Duodenal mucosa (tissue), 2 donors: ENCODE results near the gene ATXN3L.

Experiments used
- H3K27ac ChIP-seq: one replicate; pipeline ENCODE4 v1.7.0; 2013; ENCODE audit warnings: low read depth, low read length
- H3K27me3 ChIP-seq, 2 donors: one replicate each; pipeline ENCODE4 v1.7.0; 2013; ENCODE audit warnings: low read length in 2 of 2, control low read depth in 1 of 2; ENCODE audit not compliant: insufficient read depth in 2 of 2, control insufficient read depth in 1 of 2
- H3K36me3 ChIP-seq, 2 donors: one replicate each; pipeline ENCODE4 v1.7.0; 2013; ENCODE audit warnings: low read length in 2 of 2, control low read depth in 1 of 2; ENCODE audit not compliant: insufficient read depth in 2 of 2, control insufficient read depth in 1 of 2
- H3K4me1 ChIP-seq, 2 donors: one replicate each; pipeline ENCODE4 v1.7.0; 2013; ENCODE audit warnings: low read length in 2 of 2, control low read depth in 1 of 2; ENCODE audit not compliant: insufficient read depth in 2 of 2, control insufficient read depth in 1 of 2
- H3K4me3 ChIP-seq, 2 donors: one replicate each; pipeline ENCODE4 v1.7.0; 2013; ENCODE audit warnings: low read length in 2 of 2, low read depth in 1 of 2
- H3K9ac ChIP-seq, 2 donors: one replicate each; pipeline ENCODE4 v1.7.0; 2013; ENCODE audit warnings: low read length in 2 of 2, low read depth in 1 of 2
- H3K9me3 ChIP-seq, 2 donors: one replicate each; pipeline ENCODE4 v1.7.0; 2013; ENCODE audit warnings: low read length in 2 of 2, control low read depth in 1 of 2; ENCODE audit not compliant: control insufficient read depth in 1 of 2

The ATXN3L gene

DNA sequence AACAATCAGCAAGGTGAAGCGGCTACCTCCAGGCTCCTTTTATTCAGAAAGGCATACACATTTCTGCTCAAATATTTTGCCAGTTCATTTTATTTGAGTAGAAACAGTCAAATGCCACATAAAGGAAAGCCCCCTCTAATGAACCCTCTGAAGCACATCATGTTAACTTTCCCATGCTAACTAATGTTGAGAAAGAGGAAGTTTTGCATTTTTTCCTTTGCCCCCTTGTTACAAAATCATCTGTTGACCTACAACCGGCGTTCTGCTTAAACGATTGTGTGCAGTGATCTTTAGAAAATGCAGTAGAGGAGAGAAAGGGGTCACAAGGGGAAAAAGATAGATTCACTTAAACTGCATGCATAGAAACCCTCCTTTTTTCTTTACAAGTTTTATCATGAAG lies 25.2 kb upstream of the ATXN3L start:
- Histone ChIP-seq H3K9me3 (no peaks in the 10 kb centered on the region), H3K4me3 (no peak overlapping the region), H3K27me3 (no peaks in the 10 kb centered on the region), H3K36me3 (no peaks in the 10 kb centered on the region), H3K9ac (no peak overlapping the region), H3K27ac (no peak overlapping the region), H3K4me1 (peaks cover 0 to under 1% of the 10 kb centered on the region in 2 donors)

DNA sequence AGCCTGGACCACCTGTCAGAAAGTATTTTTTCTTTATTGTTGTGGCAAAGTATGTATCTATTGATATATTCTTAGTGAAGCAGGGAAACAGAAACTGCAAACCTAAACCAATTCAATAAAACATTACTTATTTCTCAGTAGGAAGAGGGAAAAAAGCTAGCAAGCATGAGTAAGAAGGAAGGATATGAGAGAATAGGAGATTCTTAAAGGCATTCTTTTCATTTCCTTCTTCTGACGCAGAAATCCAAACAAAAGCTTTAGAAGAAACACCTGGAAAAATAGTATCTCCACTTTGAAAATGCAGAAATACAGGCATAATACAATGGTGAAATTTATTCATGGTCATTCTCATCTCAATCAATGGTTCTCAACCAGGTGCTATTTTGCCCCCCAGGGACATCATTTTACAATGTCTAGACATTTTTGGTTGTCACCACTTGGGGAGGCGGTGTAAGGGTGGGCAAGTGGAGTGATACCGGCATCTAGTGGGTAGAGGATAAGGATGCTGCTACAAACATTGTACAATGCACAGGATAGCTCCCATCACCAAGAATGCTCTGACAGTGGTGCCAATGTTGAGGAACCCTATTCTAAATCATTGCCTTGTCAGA lies 21.7 kb upstream of the ATXN3L start:
- no peaks in the 10 kb centered on the region for H3K9me3 ChIP-seq
- no peaks in the 10 kb centered on the region for H3K36me3 ChIP-seq
- no peak overlapping the region for H3K27ac ChIP-seq
- no peak overlapping the region for H3K4me3 ChIP-seq
- no peaks in the 10 kb centered on the region for H3K27me3 ChIP-seq
- peaks cover 0 to 5% of the 10 kb centered on the region in 2 donors for H3K4me1 ChIP-seq
- H3K9ac ChIP-seq, result no peak overlapping the region

DNA sequence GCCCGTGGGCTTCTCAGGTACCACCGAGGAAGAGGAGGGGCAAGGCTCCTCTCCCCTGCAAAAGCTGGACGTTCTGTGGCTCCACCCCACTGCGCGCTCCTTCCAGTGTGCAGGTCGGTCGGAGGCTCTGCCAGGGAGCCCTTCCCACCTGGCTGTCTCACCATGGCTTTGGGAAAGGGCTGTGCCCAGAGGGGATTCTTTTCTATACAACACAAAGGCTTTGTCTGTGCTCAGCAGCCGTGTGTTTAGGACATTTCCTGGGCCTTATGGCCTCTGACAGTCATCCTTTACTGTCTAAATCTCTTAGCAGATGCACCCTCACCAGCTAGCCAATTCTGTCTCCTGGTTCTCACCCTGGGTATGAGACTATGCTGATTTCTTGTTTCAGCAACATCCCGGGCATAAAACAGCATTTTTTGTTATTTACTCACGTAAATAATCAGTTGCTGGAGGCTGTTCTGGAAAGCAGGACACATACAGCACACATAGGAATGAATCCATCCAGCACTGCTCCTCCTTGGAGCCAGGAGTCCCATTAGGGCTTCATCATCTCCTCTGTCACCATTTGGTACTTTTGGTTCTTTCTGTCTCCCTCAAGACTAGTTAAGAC lies 20.4 kb upstream of the ATXN3L start:
- H3K9ac ChIP-seq, result no peak overlapping the region
- no peaks in the 10 kb centered on the region for H3K27me3 ChIP-seq
- no peaks in the 10 kb centered on the region for H3K9me3 ChIP-seq
- no peak overlapping the region for H3K4me3 ChIP-seq
- H3K4me1 ChIP-seq, result peaks cover 0 to 5% of the 10 kb centered on the region in 2 donors
- H3K36me3 ChIP-seq, result no peaks in the 10 kb centered on the region
- no peak overlapping the region for H3K27ac ChIP-seq

DNA sequence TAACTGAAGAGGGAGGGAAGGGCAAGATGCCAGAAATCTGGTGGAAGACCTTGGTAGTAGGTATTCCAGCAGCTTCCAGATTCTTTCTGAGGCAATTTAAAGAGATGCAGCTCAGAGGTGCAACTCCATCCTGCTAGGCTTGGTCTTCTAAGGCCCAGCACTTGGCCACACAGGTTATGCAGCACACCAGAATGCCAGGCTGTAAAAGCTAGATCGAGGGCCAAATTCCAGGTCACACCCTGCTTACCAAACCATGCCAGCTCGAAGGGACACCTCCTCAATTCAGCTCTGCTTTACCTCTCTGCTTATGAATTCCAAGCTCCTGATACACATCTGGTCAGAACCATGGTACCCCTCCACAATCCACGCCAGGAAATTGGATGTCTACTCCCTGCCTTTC lies 19.8 kb upstream of the ATXN3L start:
- Histone ChIP-seq H3K27ac (no peak overlapping the region), H3K9ac (no peak overlapping the region), H3K27me3 (no peaks in the 10 kb centered on the region), H3K9me3 (no peaks in the 10 kb centered on the region), H3K4me3 (no peak overlapping the region), H3K36me3 (no peaks in the 10 kb centered on the region), H3K4me1 (peaks cover 0 to 5% of the 10 kb centered on the region in 2 donors)

DNA sequence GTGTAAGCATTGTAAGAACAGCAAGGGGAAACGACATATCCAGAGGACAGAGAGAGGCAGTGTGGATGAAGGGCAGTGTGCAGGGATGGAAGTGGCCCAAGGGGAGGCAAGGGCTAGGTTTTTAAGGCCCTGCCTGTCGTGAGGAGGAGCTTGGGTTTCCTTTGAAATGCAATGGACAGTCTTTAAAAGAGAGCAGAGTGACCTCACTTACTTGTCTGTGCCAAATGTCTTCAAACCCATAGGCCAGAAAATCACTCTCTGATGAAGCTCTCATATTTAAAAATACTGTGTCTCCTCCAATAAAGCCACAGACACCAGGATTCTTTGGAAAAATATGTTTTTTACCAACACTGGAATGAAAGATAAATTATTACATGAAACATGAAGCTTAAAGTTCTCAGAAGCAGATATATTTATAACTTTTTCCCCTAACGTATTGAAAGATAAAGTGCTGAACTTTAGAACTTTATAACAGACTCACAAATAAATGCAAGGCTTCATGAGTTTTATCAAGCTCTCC lies 19.2 kb upstream of the ATXN3L start:
- Histone ChIP-seq H3K4me1 (peaks cover 0 to 5% of the 10 kb centered on the region in 2 donors), H3K27ac (no peak overlapping the region), H3K9me3 (no peaks in the 10 kb centered on the region)

DNA sequence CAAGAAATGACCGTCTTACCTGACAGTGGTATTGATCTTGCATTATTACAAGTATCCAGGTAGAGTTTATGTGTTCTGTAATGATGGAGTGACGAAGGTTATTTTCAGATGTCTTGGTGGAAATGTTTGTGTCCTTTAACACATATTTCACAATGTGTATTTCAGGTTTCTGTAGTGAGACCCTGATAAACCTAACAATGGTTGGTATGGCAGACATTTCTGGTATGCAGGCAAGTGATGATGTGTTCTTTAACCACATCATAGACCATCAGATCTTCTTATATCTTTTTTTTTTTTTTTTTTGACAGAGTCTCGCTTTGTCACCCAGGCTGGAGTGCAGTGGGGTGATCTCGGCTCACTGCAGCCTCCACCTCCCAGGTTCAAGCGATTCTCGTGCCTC lies 14.6 kb upstream of the ATXN3L start:
- Histone ChIP-seq H3K4me1 (no peaks in the 10 kb centered on the region), H3K27ac (no peak overlapping the region), H3K27me3 (no peaks in the 10 kb centered on the region), H3K36me3 (no peaks in the 10 kb centered on the region), H3K9ac (no peak overlapping the region), H3K4me3 (no peak overlapping the region), H3K9me3 (no peaks in the 10 kb centered on the region)

More for the DNA sequence above, 19.2 kb upstream of the ATXN3L start:
- Histone ChIP-seq H3K9ac (no peak overlapping the region), H3K4me3 (no peak overlapping the region), H3K36me3 (no peaks in the 10 kb centered on the region), H3K27me3 (no peaks in the 10 kb centered on the region)

DNA sequence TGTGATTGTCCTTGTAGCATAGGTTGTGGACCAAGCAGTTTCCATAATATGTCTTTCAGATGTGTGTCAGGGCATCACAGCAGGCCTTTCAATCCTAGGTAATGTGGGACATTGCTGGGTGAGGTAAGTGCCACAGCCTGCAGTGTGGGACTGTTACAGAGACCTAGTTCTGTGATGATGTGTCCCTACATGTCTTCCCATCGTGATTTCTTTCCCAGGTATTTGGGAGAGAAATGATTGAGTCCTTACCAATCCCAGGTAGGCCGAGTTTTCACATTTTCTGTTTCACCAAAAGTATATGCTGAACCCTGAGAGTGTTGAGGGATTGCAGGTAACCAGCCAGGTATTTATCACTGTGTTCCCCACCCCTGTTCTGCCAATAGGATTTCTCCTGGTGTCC lies 10.6 kb upstream of the ATXN3L start:
- Histone ChIP-seq H3K27me3 (no peaks in the 10 kb centered on the region), H3K27ac (no peak overlapping the region), H3K4me3 (no peak overlapping the region), H3K4me1 (no peaks in the 10 kb centered on the region), H3K9ac (no peak overlapping the region), H3K36me3 (no peaks in the 10 kb centered on the region), H3K9me3 (no peaks in the 10 kb centered on the region)

DNA sequence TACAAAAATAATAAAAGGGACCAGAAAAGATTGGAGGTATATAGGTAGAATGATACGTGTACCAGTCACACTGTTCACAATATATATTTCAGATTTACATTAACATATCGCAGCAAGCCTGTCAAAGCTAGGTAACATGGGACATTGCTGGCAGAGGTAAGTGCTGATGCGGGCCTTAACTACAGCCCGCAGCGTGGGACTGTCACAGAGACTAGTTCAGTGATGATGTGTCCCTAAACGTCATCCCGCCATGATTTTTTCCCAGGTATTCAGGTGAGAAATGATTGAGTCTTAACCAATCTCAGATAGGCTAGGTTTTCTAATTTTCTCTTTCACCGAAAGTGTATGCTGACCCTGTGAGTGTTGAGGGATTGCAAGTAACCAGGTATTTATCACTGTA lies 7.8 kb upstream of the ATXN3L start:
- H3K27ac ChIP-seq, result no peak overlapping the region
- H3K4me3 ChIP-seq, result no peak overlapping the region
- H3K9ac ChIP-seq, result no peak overlapping the region
- H3K4me1 ChIP-seq, result no peaks in the 10 kb centered on the region
- no peaks in the 10 kb centered on the region for H3K9me3 ChIP-seq
- no peaks in the 10 kb centered on the region for H3K27me3 ChIP-seq
- H3K36me3 ChIP-seq, result no peaks in the 10 kb centered on the region

DNA sequence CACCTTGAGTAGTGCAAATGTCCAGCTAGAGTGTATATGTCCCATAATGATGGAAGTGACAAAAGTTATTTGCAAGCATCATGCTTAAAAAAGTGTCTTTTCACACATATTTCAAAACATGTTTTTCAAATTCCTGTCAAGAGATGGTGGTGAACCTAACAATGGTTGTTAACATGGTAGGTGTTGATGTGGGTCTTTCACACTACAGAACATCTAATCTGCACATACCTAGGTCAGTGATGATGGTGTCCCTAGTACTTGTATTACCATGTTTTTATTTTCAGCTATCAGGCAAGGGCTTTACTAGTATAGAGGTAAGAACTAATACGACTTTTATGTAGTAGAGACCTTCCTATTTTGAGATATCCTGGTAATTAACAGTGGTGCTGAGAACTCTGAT lies 3.4 kb upstream of the ATXN3L start:
- Histone ChIP-seq H3K9ac (no peak overlapping the region), H3K27me3 (no peaks in the 10 kb centered on the region), H3K27ac (no peak overlapping the region), H3K4me1 (no peaks in the 10 kb centered on the region), H3K4me3 (no peak overlapping the region), H3K36me3 (no peaks in the 10 kb centered on the region), H3K9me3 (no peaks in the 10 kb centered on the region)

DNA sequence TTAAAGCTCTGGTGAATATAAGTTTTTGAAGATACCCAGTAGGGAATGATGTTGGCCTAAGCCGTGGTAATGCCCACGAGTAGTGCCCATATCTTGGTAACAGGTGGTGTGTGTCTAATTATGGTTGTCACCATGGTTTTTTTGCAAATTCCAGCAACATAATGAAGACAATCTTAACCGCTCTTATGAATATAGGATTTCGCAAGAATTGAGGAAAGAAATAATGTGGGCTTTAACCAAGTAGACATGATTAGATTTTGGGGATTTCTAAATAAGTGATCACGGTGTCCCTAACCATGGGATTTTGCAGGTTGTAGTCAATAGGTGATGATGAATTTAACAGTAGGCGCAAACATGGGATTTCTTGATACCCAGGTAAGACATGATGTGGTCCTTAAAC lies 2.5 kb downstream of the ATXN3L start:
- Histone ChIP-seq H3K36me3 (no peaks in the 10 kb centered on the region), H3K9me3 (no peaks in the 10 kb centered on the region), H3K27ac (no peak overlapping the region), H3K4me3 (no peak overlapping the region), H3K9ac (no peak overlapping the region), H3K4me1 (no peaks in the 10 kb centered on the region), H3K27me3 (no peaks in the 10 kb centered on the region)
